HAP-1 (cell line): ENCODE measurements around the gene PARP12.

Source experiments
- DNase-seq, 2 experiments: peaks; one replicate each; pipeline ENCODE4 v3.0.0-alpha.2; 2016 to 2020; ENCODE audit warnings: low spot score in 2 of 2
- H3K27me3 ChIP-seq: fragments of 250-450 bp; sonication (Bioruptor Pico); 2 replicates; pipeline ENCODE4 v1.5.1; 2020; ENCODE audit warnings: low read depth, mild to moderate bottlenecking, moderate library complexity
- H3K36me3 ChIP-seq: fragments of 250-450 bp; sonication (Bioruptor Pico); replicated peaks from 2 replicates; pipeline ENCODE4 v1.5.1; 2020; ENCODE audit warnings: mild to moderate bottlenecking
- H3K4me1 ChIP-seq: fragments of 250-450 bp; sonication (Bioruptor Pico); 2 replicates; pipeline ENCODE4 v1.5.1; 2020; ENCODE audit warnings: mild to moderate bottlenecking
- H3K4me3 ChIP-seq: fragments of 250-450 bp; sonication (Bioruptor Pico); 2 replicates; pipeline ENCODE4 v1.5.1; 2020; ENCODE audit warnings: mild to moderate bottlenecking, moderate library complexity
- H3K9me3 ChIP-seq: fragments of 250-450 bp; sonication (Bioruptor Pico); 2 replicates; pipeline ENCODE4 v1.5.1; 2020; ENCODE audit warnings: mild to moderate bottlenecking, moderate library complexity
- in situ Hi-C: fragments of 300-500 bp; cut with MboI; formaldehyde crosslinking; loops from 3 replicates; pipeline ENCODE4 v1.14.3; 2020; ENCODE audit warnings: low sequenced_read_pairs, inconsistent platforms, mixed read lengths

PARP12 gene

GRCh38 chr7:140054751-140055150 lies 8.0 kb downstream of the PARP12 start:
- no peaks in the 10 kb centered on the region for H3K27me3 ChIP-seq
- no peak for DNase-seq
- in situ Hi-C loops: no loop called here

GRCh38 chr7:140053812-140054539 lies 8.8 kb downstream of the PARP12 start:
- no peaks in the 10 kb centered on the region for H3K9me3 ChIP-seq
- in situ Hi-C loops: no loop called here
- no peaks in the 10 kb centered on the region for H3K4me1 ChIP-seq
- no peaks in the 10 kb centered on the region for H3K36me3 ChIP-seq
- DNase-seq: no peak
- no peaks in the 10 kb centered on the region for H3K27me3 ChIP-seq
- no peak overlapping the region for H3K4me3 ChIP-seq

More at GRCh38 chr7:140054751-140055150, 8.0 kb downstream of the PARP12 start:
- Histone ChIP-seq H3K9me3 (no peaks in the 10 kb centered on the region), H3K36me3 (no peaks in the 10 kb centered on the region), H3K4me3 (no peak overlapping the region), H3K4me1 (no peaks in the 10 kb centered on the region)

GRCh38 chr7:140051820-140052219 lies 10.9 kb downstream of the PARP12 start:
- in situ Hi-C loops: no loop called here
- Histone ChIP-seq H3K36me3 (no peaks in the 10 kb centered on the region), H3K4me3 (no peak overlapping the region), H3K27me3 (no peaks in the 10 kb centered on the region), H3K9me3 (no peaks in the 10 kb centered on the region), H3K4me1 (no peaks in the 10 kb centered on the region)
- no peak for DNase-seq

- Histone ChIP-seq H3K27me3 (no peaks in the 10 kb centered on the region), H3K9me3 (no peaks in the 10 kb centered on the region), H3K4me1 (no peaks in the 10 kb centered on the region), H3K4me3 (no peak overlapping the region), H3K36me3 (no peaks in the 10 kb centered on the region)
- in situ Hi-C loops: no loop called here
- DNase-seq: no peak
Measured at GRCh38 chr7:140050100-140050499, 12.7 kb downstream of the PARP12 start.

GRCh38 chr7:140049339-140050024 lies 13.3 kb downstream of the PARP12 start:
- Histone ChIP-seq H3K9me3 (no peaks in the 10 kb centered on the region), H3K36me3 (no peaks in the 10 kb centered on the region), H3K27me3 (no peaks in the 10 kb centered on the region), H3K4me1 (no peaks in the 10 kb centered on the region), H3K4me3 (no peak overlapping the region)
- DNase-seq: no peak
- in situ Hi-C loops: no loop called here

GRCh38 chr7:140048989-140049338 lies 13.8 kb downstream of the PARP12 start:
- Histone ChIP-seq H3K27me3 (no peaks in the 10 kb centered on the region), H3K4me3 (no peak overlapping the region), H3K36me3 (no peaks in the 10 kb centered on the region), H3K4me1 (no peaks in the 10 kb centered on the region), H3K9me3 (no peaks in the 10 kb centered on the region)
- no peak for DNase-seq
- in situ Hi-C loops: no loop called here

- DNase-seq: no peak
- H3K36me3 ChIP-seq: no peaks in the 10 kb centered on the region
- no peaks in the 10 kb centered on the region for H3K4me1 ChIP-seq
- no peaks in the 10 kb centered on the region for H3K9me3 ChIP-seq
- no peaks in the 10 kb centered on the region for H3K27me3 ChIP-seq
- in situ Hi-C loops: no loop called here
- H3K4me3 ChIP-seq: no peak overlapping the region
Measured at GRCh38 chr7:140048138-140048537, 14.6 kb downstream of the PARP12 start.

GRCh38 chr7:140047197-140047596 lies 15.6 kb downstream of the PARP12 start:
- no peaks in the 10 kb centered on the region for H3K4me1 ChIP-seq
- in situ Hi-C loops: no loop called here
- no peaks in the 10 kb centered on the region for H3K27me3 ChIP-seq
- H3K36me3 ChIP-seq: no peaks in the 10 kb centered on the region
- H3K9me3 ChIP-seq: no peaks in the 10 kb centered on the region
- no peak for DNase-seq
- H3K4me3 ChIP-seq: no peak overlapping the region

GRCh38 chr7:140045697-140046096 lies 17.1 kb downstream of the PARP12 start:
- no peaks in the 10 kb centered on the region for H3K4me1 ChIP-seq
- no peak for DNase-seq
- H3K36me3 ChIP-seq: no peaks in the 10 kb centered on the region
- no peak overlapping the region for H3K4me3 ChIP-seq
- no peaks in the 10 kb centered on the region for H3K9me3 ChIP-seq
- no peaks in the 10 kb centered on the region for H3K27me3 ChIP-seq
- in situ Hi-C loops: no loop called here

GRCh38 chr7:140044251-140044650 lies 18.5 kb downstream of the PARP12 start:
- Histone ChIP-seq H3K9me3 (no peaks in the 10 kb centered on the region), H3K27me3 (no peaks in the 10 kb centered on the region), H3K4me1 (no peaks in the 10 kb centered on the region), H3K4me3 (no peak overlapping the region), H3K36me3 (no peaks in the 10 kb centered on the region)
- in situ Hi-C loops: no loop called here
- no peak for DNase-seq

- no peak for DNase-seq
- no peaks in the 10 kb centered on the region for H3K36me3 ChIP-seq
- in situ Hi-C loops: no loop called here
- no peak overlapping the region for H3K4me3 ChIP-seq
- H3K9me3 ChIP-seq: no peaks in the 10 kb centered on the region
- H3K27me3 ChIP-seq: no peaks in the 10 kb centered on the region
- no peaks in the 10 kb centered on the region for H3K4me1 ChIP-seq
Measured at GRCh38 chr7:140042386-140042670, 20.4 kb downstream of the PARP12 start.

- Histone ChIP-seq H3K9me3 (no peaks in the 10 kb centered on the region), H3K27me3 (no peaks in the 10 kb centered on the region), H3K4me3 (no peak overlapping the region), H3K36me3 (no peaks in the 10 kb centered on the region), H3K4me1 (no peaks in the 10 kb centered on the region)
- in situ Hi-C loops: no loop called here
- DNase-seq: no peak
Measured at GRCh38 chr7:140041659-140042385, 20.9 kb downstream of the PARP12 start.

- in situ Hi-C loops: no loop called here
- Histone ChIP-seq H3K27me3 (no peaks in the 10 kb centered on the region), H3K4me3 (no peak overlapping the region), H3K36me3 (no peaks in the 10 kb centered on the region), H3K9me3 (no peaks in the 10 kb centered on the region), H3K4me1 (no peaks in the 10 kb centered on the region)
- DNase-seq: no peak
Measured at GRCh38 chr7:140039896-140040295, 22.9 kb downstream of the PARP12 start.

GRCh38 chr7:140039066-140039465 lies 23.7 kb downstream of the PARP12 start:
- Histone ChIP-seq H3K4me3 (no peak overlapping the region), H3K4me1 (no peaks in the 10 kb centered on the region), H3K27me3 (no peaks in the 10 kb centered on the region), H3K9me3 (no peaks in the 10 kb centered on the region), H3K36me3 (no peaks in the 10 kb centered on the region)
- no peak for DNase-seq
- in situ Hi-C loops: no loop called here
